ENCODE data around the gene RALA. TPM values are rescaled to one million over a fixed set of nuclear protein-coding genes. Genes with fewer than 3 reads are reported as not detected.

The RALA gene
- 16.3 TPM for polyA plus RNA-seq (2012; ENCODE audit: low read depth, missing spikeins)

GRCh38 chr7:39623047-39623731 lies at the start of gene RALA:
Gene RALA (plus strand): TSS chr7:39623572. CDS start chr7:39686668, 63,096 bp downstream.
- peak; percentile 83 for FAIRE-seq
- peak; percentile 86 for DNase-seq (ENCODE audit: insufficient read length, low spot score)
- TF ChIP-seq POU2F2 (IDR thresholded peaks at IDR 0.05; ENCODE audit: low read depth, low read length) (peak; percentile 16; the same call in 1 of the 2 replicates), POLR2AphosphoS5 (IDR thresholded peaks at IDR 0.05; ENCODE audit: low read depth, low read length) (peak; percentile 78), SPI1 (IDR thresholded peaks at IDR 0.05; ENCODE audit: low read depth, low read length) (0 out of 2 replicates have a peak, but pooled peaks have one; percentile 8), TAF1 (IDR thresholded peaks at IDR 0.05; ENCODE audit: low read depth, low read length) (peak; percentile 78), PAX5 (IDR thresholded peaks at IDR 0.05; ENCODE audit: insufficient read depth, low read length, severe bottlenecking) (no peak), POLR2A (IDR thresholded peaks at IDR 0.05; ENCODE audit: low read depth, low read length) (peak; percentile 91)

GRCh38 chr7:39574673-39575349 lies 48.6 kb upstream of the RALA start:
- FAIRE-seq, result no peak
- TF ChIP-seq SPI1 (IDR thresholded peaks at IDR 0.05; ENCODE audit: low read depth, low read length) (no peak), POLR2AphosphoS5 (IDR thresholded peaks at IDR 0.05; ENCODE audit: low read depth, low read length) (no peak), TAF1 (IDR thresholded peaks at IDR 0.05; ENCODE audit: low read depth, low read length) (no peak), POLR2A (IDR thresholded peaks at IDR 0.05; ENCODE audit: low read depth, low read length) (no peak), PAX5 (IDR thresholded peaks at IDR 0.05; ENCODE audit: insufficient read depth, low read length, severe bottlenecking) (no peak), POU2F2 (IDR thresholded peaks at IDR 0.05; ENCODE audit: low read depth, low read length) (no peak)
- no peak for DNase-seq (ENCODE audit: insufficient read length, low spot score)

- TF ChIP-seq TAF1 (IDR thresholded peaks at IDR 0.05; ENCODE audit: low read depth, low read length) (no peak), PAX5 (IDR thresholded peaks at IDR 0.05; ENCODE audit: insufficient read depth, low read length, severe bottlenecking) (no peak), POLR2AphosphoS5 (IDR thresholded peaks at IDR 0.05; ENCODE audit: low read depth, low read length) (no peak), SPI1 (IDR thresholded peaks at IDR 0.05; ENCODE audit: low read depth, low read length) (no peak), POLR2A (IDR thresholded peaks at IDR 0.05; ENCODE audit: low read depth, low read length) (no peak), POU2F2 (IDR thresholded peaks at IDR 0.05; ENCODE audit: low read depth, low read length) (no peak)
- DNase-seq (ENCODE audit: insufficient read length, low spot score) (no peak), FAIRE-seq (no peak)
These were observed 46.0 kb upstream of the RALA start for GRCh38 chr7:39577229-39577874.

GRCh38 chr7:39580149-39580874 lies 43.1 kb upstream of the RALA start:
- FAIRE-seq (peak; percentile 93), DNase-seq (ENCODE audit: insufficient read length, low spot score) (peak; percentile 63)
- 0 out of 2 replicates have a peak, but pooled peaks have one; percentile 30 for TF ChIP-seq POU2F2 (IDR thresholded peaks at IDR 0.05; ENCODE audit: low read depth, low read length)
- TF ChIP-seq SPI1 (IDR thresholded peaks at IDR 0.05; ENCODE audit: low read depth, low read length), result no peak

GRCh38 chr7:39582536-39582935 lies 40.8 kb upstream of the RALA start:
- FAIRE-seq, result no peak
- no peak for DNase-seq (ENCODE audit: insufficient read length, low spot score)
- TF ChIP-seq SPI1 (IDR thresholded peaks at IDR 0.05; ENCODE audit: low read depth, low read length), result no peak
- no peak for TF ChIP-seq POLR2AphosphoS5 (IDR thresholded peaks at IDR 0.05; ENCODE audit: low read depth, low read length)

GRCh38 chr7:39583539-39583938 lies 39.8 kb upstream of the RALA start:
- DNase-seq (ENCODE audit: insufficient read length, low spot score) (no peak), FAIRE-seq (no peak)
- no peak for TF ChIP-seq TAF1 (IDR thresholded peaks at IDR 0.05; ENCODE audit: low read depth, low read length)
- no peak for TF ChIP-seq POLR2A (IDR thresholded peaks at IDR 0.05; ENCODE audit: low read depth, low read length)
- TF ChIP-seq POU2F2 (IDR thresholded peaks at IDR 0.05; ENCODE audit: low read depth, low read length), result no peak
- TF ChIP-seq SPI1 (IDR thresholded peaks at IDR 0.05; ENCODE audit: low read depth, low read length), result no peak
- TF ChIP-seq PAX5 (IDR thresholded peaks at IDR 0.05; ENCODE audit: insufficient read depth, low read length, severe bottlenecking), result no peak
- no peak for TF ChIP-seq POLR2AphosphoS5 (IDR thresholded peaks at IDR 0.05; ENCODE audit: low read depth, low read length)

- DNase-seq (ENCODE audit: insufficient read length, low spot score) (no peak), FAIRE-seq (no peak)
- TF ChIP-seq SPI1 (IDR thresholded peaks at IDR 0.05; ENCODE audit: low read depth, low read length), result no peak
- TF ChIP-seq POU2F2 (IDR thresholded peaks at IDR 0.05; ENCODE audit: low read depth, low read length), result no peak
- TF ChIP-seq PAX5 (IDR thresholded peaks at IDR 0.05; ENCODE audit: insufficient read depth, low read length, severe bottlenecking), result no peak
- no peak for TF ChIP-seq POLR2A (IDR thresholded peaks at IDR 0.05; ENCODE audit: low read depth, low read length)
- no peak for TF ChIP-seq POLR2AphosphoS5 (IDR thresholded peaks at IDR 0.05; ENCODE audit: low read depth, low read length)
- no peak for TF ChIP-seq TAF1 (IDR thresholded peaks at IDR 0.05; ENCODE audit: low read depth, low read length)
These were observed 36.0 kb upstream of the RALA start for GRCh38 chr7:39587393-39587792.

- DNase-seq (ENCODE audit: insufficient read length, low spot score) (no peak), FAIRE-seq (no peak)
- TF ChIP-seq TAF1 (IDR thresholded peaks at IDR 0.05; ENCODE audit: low read depth, low read length), result no peak
- no peak for TF ChIP-seq POLR2A (IDR thresholded peaks at IDR 0.05; ENCODE audit: low read depth, low read length)
- no peak for TF ChIP-seq POU2F2 (IDR thresholded peaks at IDR 0.05; ENCODE audit: low read depth, low read length)
- no peak for TF ChIP-seq POLR2AphosphoS5 (IDR thresholded peaks at IDR 0.05; ENCODE audit: low read depth, low read length)
- TF ChIP-seq SPI1 (IDR thresholded peaks at IDR 0.05; ENCODE audit: low read depth, low read length), result no peak
- TF ChIP-seq PAX5 (IDR thresholded peaks at IDR 0.05; ENCODE audit: insufficient read depth, low read length, severe bottlenecking), result no peak
These were observed 35.0 kb upstream of the RALA start for GRCh38 chr7:39588416-39588815.
